HG03064 (cell line): ENCODE measurements around the gene CDH22.

Experiments
- ATAC-seq: cut with Tn5 transposase; IDR thresholded peaks from one replicate; pipeline ENCODE4 v1.9.1; 2021; ENCODE audit warnings: low read depth; ENCODE audit not compliant: unreplicated experiment

CDH22 gene

GRCh38 chr20:46272389-46273047 lies 35.8 kb downstream of the CDH22 start:
- no peak for ATAC-seq

GRCh38 chr20:46270977-46271744 lies 37.1 kb downstream of the CDH22 start:
- ATAC-seq, result no peak

GRCh38 chr20:46269372-46269771 lies 38.9 kb downstream of the CDH22 start:
- ATAC-seq, result no peak

GRCh38 chr20:46268662-46269061 lies 39.6 kb downstream of the CDH22 start:
- ATAC-seq, result no peak

GRCh38 chr20:46268131-46268614 lies 40.1 kb downstream of the CDH22 start:
- no peak for ATAC-seq

GRCh38 chr20:46267108-46268105 lies 40.9 kb downstream of the CDH22 start:
- ATAC-seq, result no peak

- no peak for ATAC-seq
These were observed 42.8 kb downstream of the CDH22 start for GRCh38 chr20:46265539-46265938.

GRCh38 chr20:46264391-46265266 lies 43.7 kb downstream of the CDH22 start:
- no peak for ATAC-seq

- ATAC-seq, result no peak
These were observed 46.6 kb downstream of the CDH22 start for GRCh38 chr20:46261456-46262253.

GRCh38 chr20:46260936-46261454 lies 47.3 kb downstream of the CDH22 start:
- no peak for ATAC-seq

GRCh38 chr20:46260480-46260879 lies 47.8 kb downstream of the CDH22 start:
- no peak for ATAC-seq

GRCh38 chr20:46259260-46259859 lies 48.9 kb downstream of the CDH22 start:
- no peak for ATAC-seq

GRCh38 chr20:46257887-46258286 lies 50.4 kb downstream of the CDH22 start:
- ATAC-seq, result no peak

GRCh38 chr20:46256293-46256692 lies 52.0 kb downstream of the CDH22 start:
- no peak for ATAC-seq

- no peak for ATAC-seq
These were observed 52.7 kb downstream of the CDH22 start for GRCh38 chr20:46255440-46256104.

- no peak for ATAC-seq
These were observed 54.9 kb downstream of the CDH22 start for GRCh38 chr20:46253391-46253790.

- ATAC-seq, result no peak
These were observed 55.8 kb downstream of the CDH22 start for GRCh38 chr20:46252352-46253091.
